HG02973 (cell line): ENCODE results near the gene HADH.
"Not testable (repeated sequence)": the region's sequence is repeated elsewhere in the genome, so short reads cannot be mapped to it uniquely, and the experiment has no call there.

Source experiments
- ATAC-seq: cut with Tn5 transposase; IDR thresholded peaks from one replicate; pipeline ENCODE4 v1.9.1; 2021; ENCODE audit warnings: moderate library complexity; ENCODE audit not compliant: unreplicated experiment

Gene HADH

DNA sequence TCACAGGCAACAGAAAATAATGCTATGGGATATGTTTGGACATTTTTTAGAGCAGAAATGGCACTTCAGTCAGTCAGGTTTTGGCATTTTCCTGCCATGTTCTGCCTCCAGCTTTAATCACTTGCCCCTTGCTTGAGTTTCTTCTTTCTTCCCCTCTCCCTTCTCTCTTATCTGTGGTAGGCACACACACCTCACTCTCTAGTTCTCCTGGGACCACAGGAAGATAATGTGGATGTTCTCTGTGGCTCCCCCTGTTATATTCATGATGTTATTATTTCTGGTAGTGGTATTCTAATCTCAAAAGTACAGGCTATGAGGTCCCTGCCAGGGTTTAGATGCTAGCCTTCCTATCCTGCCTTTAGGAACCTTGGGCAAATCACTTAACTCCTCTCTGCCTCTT lies 5.2 kb downstream of the HADH start:
- no peak for ATAC-seq

DNA sequence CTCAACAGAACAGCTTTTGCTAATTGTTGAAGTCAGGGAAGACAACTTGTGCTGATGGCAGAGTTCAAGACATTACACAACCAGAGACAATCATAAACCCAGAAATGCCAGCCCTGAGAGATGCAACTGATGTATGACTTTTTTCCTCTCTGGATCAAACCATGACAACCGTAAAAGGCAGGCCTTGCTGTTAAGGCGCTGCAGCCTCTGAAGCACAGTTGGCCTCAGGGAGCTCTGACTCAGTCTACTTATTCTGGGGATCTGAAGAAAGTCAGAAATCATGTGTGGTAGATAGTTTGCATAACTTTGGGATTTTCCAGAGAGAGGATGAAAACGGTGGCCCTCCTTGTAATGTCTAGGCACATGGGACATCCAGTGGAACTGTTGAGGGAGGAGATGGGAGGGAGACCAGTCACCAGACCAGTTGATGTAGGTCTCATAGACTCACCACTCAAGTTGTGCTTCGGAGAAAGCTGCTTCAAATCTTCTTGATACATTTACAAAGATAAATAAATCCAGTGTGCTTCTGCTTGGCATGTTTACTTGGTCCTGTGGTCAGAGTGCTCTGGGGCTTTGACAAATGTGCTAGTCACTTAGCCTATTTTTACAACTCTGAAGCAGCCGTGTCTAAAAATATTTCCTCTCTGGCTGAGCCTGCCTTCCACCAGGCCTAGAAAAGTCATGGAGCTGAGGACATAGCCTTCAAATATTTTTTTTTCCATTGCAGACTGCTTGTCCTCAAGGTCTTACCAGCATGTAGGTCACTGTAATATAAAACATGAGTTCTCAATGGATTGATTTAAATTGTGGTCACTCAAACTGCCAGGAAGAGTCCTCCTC lies 7.5 kb downstream of the HADH start:
- ATAC-seq, result no peak

DNA sequence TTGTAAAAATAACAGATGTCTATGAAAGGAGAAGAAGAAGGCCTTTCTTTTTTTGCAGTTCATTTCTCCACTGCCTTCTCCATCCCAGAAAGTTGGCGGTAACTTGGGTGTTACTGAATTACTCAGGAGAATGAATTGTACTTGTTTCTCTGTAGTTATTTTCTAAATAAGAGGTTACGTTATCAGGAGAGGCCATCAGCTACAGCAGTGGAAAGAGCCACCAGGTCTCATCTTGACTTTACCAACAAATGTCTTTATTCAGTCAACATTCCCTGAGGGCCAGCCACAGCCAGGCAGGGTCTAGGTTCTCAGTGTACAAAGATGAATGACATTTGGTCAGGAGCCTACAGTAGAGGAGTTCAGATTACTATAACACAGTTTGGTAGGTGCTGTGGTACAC lies 8.1 kb downstream of the HADH start:
- ATAC-seq, result no peak

DNA sequence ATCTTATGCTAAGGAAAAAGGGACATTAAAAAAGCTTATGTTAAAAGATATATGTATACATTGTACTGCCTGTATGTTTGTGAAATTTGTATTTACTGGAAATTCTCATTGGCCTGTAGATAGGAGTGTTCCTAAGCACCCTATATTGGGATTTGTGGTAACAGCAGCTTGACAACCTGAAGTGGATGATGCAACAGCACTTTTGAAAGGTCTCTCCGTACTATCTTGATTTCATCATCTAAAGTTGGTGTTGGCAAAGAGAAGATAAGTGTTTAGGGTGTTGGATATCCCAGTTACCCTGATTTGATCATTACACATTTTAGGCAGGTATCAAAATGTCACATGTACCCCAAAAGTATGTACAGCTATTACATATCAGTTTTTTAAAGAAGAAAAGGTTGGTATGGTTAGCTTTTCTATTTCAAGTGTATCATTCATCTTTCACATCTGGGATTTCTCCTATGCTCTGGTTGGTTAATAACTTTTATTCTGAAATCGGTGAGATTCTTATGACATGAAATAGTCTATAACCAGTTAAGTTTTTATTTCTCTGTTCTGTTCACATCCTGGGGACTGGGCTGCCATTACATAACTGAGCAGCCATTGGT lies 10.3 kb downstream of the HADH start:
- ATAC-seq, result no peak

DNA sequence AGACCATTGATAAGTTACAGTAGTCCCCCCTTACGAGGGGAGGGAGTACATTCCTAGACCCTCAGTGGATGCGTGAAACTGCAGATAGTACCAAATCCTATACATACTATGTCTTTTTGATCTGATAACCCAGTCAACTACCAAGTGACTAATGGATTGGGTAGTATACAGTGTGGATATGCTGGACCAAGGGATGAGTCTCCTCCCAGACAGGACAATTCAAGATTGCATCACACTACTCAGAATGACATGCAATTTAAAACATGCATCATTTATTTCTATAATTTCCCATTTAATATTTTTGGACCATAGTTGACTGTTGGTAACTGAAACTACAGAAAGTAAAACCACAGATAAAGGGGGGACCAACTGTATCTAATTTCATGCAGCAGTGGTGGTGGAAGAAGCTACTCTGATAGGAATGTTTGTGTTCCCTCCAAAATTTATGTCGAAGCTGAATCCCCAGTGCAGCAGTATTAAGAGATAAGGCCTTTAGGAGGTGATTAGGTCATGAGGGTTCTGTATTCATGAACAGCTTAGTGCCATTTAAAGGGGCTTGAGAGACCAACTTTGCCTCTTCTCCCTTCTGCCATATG lies 11.9 kb downstream of the HADH start:
- no peak for ATAC-seq

DNA sequence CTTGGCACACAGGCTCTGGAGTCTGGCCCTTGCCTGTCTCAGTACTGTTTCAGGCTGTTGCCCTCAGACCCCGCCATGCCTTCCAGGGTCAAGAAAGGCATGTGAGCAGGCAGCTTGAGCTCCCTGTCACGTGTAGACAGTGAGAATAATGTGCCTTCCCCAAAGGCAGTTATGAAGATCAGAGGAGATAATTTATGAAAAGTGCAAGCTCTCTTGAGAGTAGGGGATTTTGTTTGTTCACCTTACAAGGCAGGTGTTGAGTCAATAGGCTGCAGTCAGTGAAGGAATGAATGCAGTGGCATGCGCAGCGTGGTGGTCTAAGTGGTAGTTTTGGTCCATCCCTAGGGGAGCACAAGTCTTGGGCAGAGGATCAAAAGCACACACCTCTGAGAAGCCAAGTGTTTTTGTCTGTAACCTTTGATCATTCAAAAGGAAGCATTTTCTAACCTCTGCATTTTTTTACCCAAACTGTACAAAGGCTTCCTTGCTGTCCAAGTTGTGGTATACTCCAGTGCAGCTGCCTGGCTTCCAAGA lies 14.4 kb downstream of the HADH start:
- ATAC-seq, result no peak

DNA sequence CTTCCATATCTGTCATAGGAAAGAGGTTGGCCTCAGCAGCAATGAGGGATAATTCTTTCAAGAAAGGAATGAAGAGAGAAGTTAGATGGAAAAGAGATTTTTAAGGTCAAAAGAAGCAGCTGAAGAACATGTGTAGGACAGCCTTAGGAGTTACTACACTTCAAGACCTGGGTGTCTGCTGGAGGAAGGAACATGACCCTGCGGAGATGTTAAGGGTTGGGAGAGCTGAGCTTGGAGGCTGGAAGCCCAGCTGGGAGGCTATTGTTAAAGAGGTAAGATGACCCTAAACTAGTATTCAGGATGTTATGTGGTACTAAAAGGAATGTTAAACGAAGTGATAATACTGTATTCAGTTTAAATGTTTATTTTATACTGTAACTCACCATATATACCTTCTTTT lies 15.0 kb downstream of the HADH start:
- no peak for ATAC-seq

DNA sequence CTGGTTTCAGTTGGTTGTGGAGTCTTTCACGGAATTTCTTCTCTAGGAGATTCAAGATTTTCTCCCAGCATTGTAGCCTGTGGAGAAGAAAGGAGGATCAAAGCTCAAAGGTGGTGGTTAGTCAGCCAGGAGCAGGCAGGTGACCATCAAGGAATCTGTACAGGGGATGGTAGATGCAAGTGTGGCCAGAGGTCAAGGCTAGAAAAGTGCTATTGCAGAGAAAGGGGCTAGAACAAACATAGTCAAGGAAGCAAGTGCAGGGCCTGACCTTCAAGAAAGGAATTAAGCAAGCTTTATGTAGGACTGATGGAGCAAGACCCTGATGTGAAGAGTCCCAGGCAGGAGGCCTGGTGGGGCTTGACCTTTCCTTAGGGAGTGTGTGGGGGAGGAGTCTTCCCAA lies 16.1 kb downstream of the HADH start:
- no peak for ATAC-seq

DNA sequence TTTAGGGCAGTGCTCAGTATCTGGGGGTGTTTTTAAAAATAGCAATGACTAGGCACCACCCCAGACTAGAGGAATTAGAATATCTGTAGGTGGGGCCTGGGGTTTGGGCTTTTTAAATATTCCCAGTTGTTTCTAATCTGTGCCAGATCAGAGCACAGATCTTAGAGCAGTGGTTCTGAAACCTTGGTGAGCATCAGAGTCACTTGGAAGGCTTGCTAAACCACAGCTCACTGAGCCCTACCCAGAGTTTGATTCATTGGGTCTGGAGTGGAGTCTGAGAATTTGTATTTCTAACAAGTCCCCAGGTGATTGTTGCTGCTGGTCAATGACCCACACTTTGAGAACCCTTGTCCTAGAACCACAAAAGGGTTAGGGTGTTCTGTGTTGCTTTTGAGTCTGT lies 16.7 kb downstream of the HADH start:
- no peak for ATAC-seq

DNA sequence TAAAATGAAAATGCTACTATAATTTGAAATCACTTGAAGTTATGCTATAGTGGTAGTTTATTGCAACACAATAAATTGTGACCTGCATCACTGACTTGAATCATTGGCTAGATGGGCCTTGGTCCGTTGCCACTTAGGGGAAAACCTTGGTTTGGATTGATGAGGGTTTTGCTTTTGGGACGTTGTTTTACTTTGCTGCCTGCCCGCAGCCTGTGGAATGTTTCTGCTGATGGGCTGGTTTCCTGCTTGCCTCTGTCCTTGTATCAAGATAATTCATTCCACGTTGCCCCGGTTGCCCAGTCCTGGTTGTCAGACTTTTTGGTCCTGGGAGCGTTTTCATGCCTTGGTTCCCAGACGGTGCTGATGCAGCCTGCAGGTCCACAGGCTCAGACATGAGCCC lies 18.3 kb downstream of the HADH start:
- ATAC-seq, result no peak

DNA sequence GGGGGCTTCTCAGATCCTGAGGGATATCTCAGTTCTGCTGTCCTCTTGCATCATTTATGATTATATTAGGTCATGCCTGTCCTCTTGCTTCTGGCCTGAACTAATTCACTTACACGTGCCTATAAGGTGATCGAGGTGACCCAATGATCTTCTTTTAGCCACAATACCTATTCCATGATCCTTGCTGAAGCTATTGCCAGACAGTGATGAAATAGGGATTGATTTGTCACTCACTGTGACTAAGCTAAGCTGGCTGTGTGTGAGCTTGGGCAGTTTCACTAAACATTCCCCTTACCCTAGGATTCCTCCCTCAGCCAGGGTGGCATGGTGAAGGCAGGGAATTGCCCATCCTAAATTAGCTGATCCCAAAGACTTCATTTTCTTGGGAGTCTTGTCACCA lies 19.0 kb downstream of the HADH start:
- no peak for ATAC-seq

DNA sequence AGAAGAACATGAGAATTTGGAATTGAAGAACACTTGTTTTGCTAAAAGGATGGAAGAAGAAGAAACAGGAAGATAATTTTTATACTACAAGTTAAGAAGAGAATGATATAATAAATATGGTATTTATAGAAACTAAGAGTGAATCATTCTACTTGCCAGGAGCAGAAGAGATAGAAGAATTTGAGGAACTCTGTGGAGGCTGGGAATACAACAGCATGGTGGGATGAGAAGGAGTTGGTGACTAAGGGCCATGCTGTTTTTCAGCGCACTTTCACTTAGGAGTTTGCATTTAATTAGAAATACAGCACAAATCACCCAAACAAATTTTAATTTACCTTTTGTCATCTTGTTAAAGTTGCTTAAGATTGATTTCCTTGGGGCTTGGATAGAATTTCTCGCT lies 20.5 kb downstream of the HADH start:
- ATAC-seq, result no peak

DNA sequence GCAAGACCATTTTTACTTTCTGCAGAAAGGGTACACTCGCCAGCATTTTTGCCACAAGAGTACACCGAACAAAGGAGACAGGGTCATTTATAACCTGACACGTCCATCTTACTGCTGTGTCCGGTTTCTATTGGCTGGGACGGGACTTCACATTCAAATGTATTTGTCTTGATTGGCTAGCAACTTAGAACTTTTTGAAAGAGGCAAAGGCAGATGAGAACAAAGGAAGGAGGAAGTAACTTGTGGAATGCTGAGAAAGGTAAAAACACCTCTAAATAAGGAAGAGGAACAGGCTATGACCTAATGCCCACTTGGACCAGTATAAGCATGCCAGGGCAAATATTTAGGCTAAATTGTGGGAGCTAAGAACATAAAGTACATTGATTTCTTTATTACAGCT lies 22.7 kb downstream of the HADH start:
- ATAC-seq, result not testable (repeated sequence)

DNA sequence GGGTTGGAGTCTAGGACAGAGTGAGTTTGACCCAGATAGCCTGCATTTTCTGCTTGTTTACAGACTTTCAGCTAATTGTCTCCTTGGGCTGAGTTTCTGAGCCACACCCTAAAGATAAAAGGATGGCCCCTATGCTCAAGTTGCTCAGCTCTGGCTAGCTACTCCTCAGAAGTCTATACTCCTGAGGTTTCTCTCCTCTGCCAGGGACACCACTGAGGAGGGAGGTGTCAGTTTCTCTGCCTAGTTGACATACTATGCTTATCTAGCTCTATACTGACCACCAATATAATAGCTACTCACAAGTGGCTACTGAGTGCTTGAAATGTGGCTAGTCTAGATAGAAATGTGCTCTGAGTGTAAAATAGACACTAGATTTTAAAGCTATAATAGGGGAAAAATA lies 23.6 kb downstream of the HADH start:
- no peak for ATAC-seq

DNA sequence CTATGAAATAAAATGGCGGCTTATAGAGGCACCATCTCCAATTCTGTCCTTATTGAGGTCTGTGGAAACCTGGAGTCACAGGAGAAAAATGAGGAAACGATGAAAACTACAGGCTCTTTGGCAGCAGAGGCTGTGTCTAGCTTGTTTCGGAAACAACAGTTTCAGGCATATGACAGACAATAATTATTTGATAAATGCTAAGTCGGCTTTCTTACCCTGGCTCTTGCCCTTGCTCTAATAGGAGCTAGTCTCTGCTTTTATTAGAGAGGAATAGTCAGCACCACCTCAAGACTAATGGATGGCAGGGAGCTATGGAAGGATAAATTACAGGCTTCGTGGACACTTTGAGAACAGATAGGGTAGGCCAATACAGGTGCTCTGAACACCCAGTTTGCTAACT lies 24.3 kb downstream of the HADH start:
- ATAC-seq, result no peak

DNA sequence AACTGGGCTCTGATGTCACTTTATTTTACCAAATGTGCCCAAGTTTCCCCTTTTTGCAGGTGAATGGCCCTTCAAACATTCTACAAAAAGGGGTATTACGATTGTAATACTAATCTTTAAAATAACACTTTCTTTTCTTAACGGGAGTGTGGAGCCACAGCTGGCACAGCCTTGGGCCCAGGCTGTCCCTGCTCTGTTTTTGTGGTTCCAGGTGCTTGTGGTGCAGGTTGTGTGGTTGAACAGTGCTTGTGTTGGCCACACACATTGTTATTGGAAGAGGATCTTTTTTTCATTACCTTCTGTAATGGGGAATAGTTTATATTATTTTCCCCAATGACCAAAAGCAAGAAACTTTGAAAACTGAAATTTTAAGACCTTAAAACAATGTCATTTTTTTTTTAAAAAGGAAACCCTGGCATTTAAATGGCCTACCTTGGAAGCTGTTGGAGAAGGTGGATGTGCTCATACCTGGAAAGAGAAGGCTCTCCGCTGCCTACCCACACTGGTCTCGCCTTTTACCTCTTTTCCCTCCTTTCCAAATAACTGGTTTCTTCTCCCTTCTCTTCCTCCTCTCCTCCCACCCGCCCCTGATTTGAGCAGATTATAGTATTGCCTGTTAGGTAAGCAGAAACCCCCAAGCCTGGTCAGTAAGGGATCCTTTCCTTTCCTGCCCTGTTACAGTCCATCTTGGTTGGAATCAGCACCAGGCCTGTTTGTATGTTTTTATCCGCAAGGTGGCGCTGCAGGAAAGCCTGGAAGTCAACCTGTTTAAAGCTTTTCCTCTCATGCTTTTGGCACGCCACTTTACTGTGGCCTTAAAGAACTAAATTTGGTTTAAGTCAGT lies 28.6 kb downstream of the HADH start:
- ATAC-seq, result peak; percentile 83

DNA sequence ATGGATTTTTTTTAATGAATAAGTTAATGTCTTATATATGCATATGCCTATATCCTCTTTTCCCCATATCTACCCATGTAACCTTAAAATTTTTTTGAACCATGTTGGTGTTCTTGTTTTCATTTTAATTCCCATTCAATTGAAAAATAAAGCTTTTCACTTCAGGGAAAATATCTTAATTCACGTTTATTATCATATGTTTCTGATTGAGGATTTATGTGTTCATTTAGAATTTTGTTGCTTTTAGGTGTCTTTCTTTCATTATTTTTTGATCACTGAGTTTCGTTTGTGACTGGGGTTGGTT lies 29.1 kb downstream of the HADH start:
- ATAC-seq, result no peak

DNA sequence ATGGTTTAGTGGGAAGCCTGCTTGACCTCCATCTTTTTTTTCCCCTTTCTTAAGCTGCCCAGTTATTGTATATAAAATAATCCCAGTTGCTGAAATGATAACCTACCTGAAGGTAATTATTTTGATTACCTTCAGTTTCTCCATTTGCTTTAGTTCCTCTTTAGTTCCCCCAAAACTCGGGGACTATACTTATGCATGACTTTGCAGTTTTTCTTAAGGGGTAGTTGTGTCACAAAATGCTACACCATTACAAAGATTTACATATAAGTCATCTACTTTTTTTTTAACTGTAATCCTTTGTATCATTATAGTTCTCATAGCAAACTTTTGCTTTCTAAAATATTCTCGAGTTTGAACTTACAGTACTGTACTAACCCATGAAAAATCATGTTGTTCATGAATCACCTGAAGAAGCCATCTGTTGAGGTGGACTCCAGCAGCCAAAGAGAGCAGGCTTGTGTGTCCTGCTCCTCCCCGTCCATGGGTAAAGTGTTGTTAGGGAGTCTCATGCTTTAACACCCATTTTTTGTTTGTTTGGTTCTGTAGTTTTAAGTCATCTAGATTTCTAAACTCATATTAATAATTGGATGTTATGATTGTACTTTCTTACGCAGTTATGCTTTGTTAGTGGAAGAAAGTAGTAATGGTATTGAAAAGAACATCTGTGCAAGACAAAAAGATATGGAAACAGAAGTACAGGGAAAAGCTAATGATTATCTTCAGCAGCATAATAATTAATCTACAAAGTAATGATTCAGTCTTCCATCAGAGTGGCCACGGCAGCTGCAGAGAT lies 34.6 kb downstream of the HADH start:
- no peak for ATAC-seq

DNA sequence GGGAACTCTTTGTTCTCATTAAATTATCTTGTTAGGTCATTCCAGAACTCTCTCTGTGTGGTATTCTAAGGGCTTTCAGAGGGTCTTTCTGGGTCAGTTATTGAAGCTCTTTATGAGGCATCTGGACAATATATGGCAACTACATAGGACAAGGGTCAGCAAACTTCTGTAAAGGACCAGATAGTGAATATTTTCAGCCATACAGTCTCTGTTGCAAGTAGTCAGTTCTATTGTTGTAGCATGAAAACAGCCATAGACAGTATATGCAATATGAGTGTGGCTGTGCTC lies 35.1 kb downstream of the HADH start:
- no peak for ATAC-seq

DNA sequence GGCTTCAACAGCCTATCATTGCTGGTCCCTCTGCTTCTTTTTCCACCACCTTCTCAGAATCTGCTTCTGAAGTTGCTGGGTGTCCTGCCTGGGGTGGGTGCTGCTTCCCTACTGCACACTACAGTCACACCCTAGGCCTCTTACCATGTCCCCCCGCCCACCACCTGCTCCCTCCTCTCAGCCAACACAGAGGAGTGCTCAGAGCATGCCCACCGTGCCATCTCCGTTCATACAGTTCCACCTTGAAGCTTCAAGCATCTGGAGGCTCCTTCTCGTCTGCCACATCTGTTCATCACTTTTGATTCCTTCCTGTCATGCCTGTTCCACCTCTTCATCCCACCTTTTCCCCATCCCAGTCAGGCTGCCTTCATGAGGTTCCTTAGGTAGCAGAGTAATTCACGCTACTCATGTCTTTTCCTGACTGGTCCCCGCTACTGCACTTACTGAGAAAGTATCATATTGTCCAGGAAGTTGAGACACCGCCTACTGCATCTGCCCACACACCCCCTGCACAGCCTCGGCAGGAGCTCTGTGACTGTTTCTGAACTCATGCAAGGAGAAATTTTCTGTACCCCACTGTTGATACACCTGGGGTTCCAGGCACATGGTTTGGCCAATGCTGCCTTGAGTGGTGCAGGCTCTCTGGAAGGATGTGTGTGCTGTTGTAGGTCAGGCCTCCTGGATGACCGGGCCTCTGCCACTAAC lies 39.5 kb downstream of the HADH start:
- ATAC-seq, result no peak
